Amniotic stem cell (primary cell): ENCODE data around the gene IL1RAPL2.
"Not testable (repeated sequence)": the region's sequence is repeated elsewhere in the genome, so short reads cannot be mapped to it uniquely, and the experiment has no call there.

Source experiments
- DNase-seq: peaks from one replicate; lab custom pipeline; 2025; lab: John Stamatoyannopoulos, UW

Gene IL1RAPL2

GRCh38 chrX:104565791-104566680 is at the start of gene IL1RAPL2:
TSS of gene IL1RAPL2 (plus strand) at chrX:104566199.
- no peak for DNase-seq

GRCh38 chrX:104522386-104522785 is 43.6 kb upstream of the IL1RAPL2 start:
- no peak for DNase-seq

GRCh38 chrX:104523858-104524257 is 42.1 kb upstream of the IL1RAPL2 start:
- DNase-seq: no peak

- no peak for DNase-seq
These were observed 26.9 kb upstream of the IL1RAPL2 start for GRCh38 chrX:104539081-104539480.

GRCh38 chrX:104542447-104542846 is 23.6 kb upstream of the IL1RAPL2 start:
- DNase-seq: not testable (repeated sequence)

- DNase-seq: no peak
These were observed 1.7 kb upstream of the IL1RAPL2 start for GRCh38 chrX:104564335-104564734.

GRCh38 chrX:104564921-104565703 is 887 bp upstream of the IL1RAPL2 start:
- no peak for DNase-seq

GRCh38 chrX:104566681-104567501 is 892 bp downstream of the IL1RAPL2 start:
- DNase-seq: no peak

- DNase-seq: no peak
These were observed 1.5 kb downstream of the IL1RAPL2 start for GRCh38 chrX:104567506-104567905.

- no peak for DNase-seq
These were observed 2.4 kb downstream of the IL1RAPL2 start for GRCh38 chrX:104568304-104568915.

GRCh38 chrX:104618106-104618895 is 52.3 kb downstream of the IL1RAPL2 start:
- no peak for DNase-seq

GRCh38 chrX:104621781-104622180 is 55.8 kb downstream of the IL1RAPL2 start:
- no peak for DNase-seq

- DNase-seq: no peak
These were observed 75.2 kb downstream of the IL1RAPL2 start for GRCh38 chrX:104641176-104641575.

- DNase-seq: no peak
These were observed 81.1 kb downstream of the IL1RAPL2 start for GRCh38 chrX:104647084-104647483.

GRCh38 chrX:104659005-104659744 is 93.2 kb downstream of the IL1RAPL2 start:
- DNase-seq: no peak

GRCh38 chrX:104660092-104660491 is 94.1 kb downstream of the IL1RAPL2 start:
- no peak for DNase-seq

GRCh38 chrX:104662694-104663093 is 96.7 kb downstream of the IL1RAPL2 start:
- DNase-seq: no peak

GRCh38 chrX:104665691-104666090 is 99.7 kb downstream of the IL1RAPL2 start:
- no peak for DNase-seq

- DNase-seq: no peak
These were observed 102.6 kb downstream of the IL1RAPL2 start for GRCh38 chrX:104668550-104668949.

GRCh38 chrX:104669063-104669462 is 103.1 kb downstream of the IL1RAPL2 start:
- no peak for DNase-seq
